ENCODE measurements around the gene ATP6V1C2.

ATP6V1C2 gene

DNA sequence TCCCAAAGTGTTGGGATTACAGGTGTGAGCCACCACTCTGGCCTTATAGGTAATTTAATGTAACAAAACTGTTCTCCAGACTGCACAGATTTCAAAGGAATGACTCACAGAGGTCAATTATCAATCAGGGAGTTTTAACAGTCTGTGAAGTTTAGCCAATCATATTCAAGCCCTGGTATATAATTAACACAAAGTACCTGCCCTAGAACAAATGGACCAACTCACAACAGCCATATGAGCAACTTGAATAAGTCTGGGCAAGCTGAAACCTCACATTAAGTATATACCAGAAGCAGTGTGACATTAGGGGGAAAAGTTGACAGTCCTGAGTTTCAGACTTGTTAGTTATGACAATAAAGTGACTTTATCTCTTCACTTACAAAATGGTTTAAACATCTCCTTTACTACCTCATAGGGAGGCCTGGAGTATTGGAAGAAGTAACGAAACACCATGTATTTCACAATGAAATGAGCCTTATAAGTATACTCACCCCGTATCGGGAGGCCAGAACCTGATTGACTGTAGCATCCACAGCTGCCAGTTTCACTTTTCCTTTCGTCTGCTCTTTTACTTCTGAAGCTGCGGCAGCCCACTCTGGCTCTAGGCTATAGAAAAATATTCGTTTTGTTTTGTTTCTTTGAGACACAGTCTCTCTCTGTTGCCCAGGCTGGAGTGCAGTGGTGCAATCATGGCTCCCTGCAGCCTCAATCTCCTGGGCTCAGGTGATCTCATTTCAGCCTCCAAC lies 69.0 kb downstream of the ATP6V1C2 start:
- H3K27ac ChIP-seq (ENCODE audit: low read length) = peak overlapping the region; percentile 22; the same call in 1 of the 2 replicates
- H3K9me3 ChIP-seq (ENCODE audit: insufficient read depth, low read length) = no peaks in the 10 kb centered on the region
- no peaks in the 10 kb centered on the region for H3K27me3 ChIP-seq (ENCODE audit: low read depth, low read length)
- TF ChIP-seq EZH2phosphoT487 (IDR thresholded peaks at IDR 0.05; ENCODE audit: low read depth) = no peak
- TF ChIP-seq, protein P1, sequence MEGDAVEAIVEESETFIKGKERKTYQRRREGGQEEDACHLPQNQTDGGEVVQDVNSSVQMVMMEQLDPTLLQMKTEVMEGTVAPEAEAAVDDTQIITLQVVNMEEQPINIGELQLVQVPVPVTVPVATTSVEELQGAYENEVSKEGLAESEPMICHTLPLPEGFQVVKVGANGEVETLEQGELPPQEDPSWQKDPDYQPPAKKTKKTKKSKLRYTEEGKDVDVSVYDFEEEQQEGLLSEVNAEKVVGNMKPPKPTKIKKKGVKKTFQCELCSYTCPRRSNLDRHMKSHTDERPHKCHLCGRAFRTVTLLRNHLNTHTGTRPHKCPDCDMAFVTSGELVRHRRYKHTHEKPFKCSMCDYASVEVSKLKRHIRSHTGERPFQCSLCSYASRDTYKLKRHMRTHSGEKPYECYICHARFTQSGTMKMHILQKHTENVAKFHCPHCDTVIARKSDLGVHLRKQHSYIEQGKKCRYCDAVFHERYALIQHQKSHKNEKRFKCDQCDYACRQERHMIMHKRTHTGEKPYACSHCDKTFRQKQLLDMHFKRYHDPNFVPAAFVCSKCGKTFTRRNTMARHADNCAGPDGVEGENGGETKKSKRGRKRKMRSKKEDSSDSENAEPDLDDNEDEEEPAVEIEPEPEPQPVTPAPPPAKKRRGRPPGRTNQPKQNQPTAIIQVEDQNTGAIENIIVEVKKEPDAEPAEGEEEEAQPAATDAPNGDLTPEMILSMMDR (IDR thresholded peaks at IDR 0.05; ENCODE audit: low read depth, low read length) = no peak
- peaks cover 78% of the 10 kb centered on the region for H3K36me3 ChIP-seq (replicated peaks; ENCODE audit: low read depth, low read length)
- H4K20me1 ChIP-seq (ENCODE audit: insufficient read depth, low read length) = peaks cover 59% of the 10 kb centered on the region
- no peak overlapping the region for H3K9ac ChIP-seq (ENCODE audit: low read length)
- H3K4me3 ChIP-seq (ENCODE audit: low read length) = no peak overlapping the region
- peaks cover 71% of the 10 kb centered on the region for H3K79me2 ChIP-seq (ENCODE audit: low read length)
- H2AFZ ChIP-seq (ENCODE audit: low read depth, low read length) = no peak overlapping the region
- peaks cover 16% of the 10 kb centered on the region; the same call in 1 of the 2 replicates for H3K4me1 ChIP-seq (ENCODE audit: low read length)
- peak overlapping the region; percentile 26 for H3K4me2 ChIP-seq (ENCODE audit: low read length)

DNA sequence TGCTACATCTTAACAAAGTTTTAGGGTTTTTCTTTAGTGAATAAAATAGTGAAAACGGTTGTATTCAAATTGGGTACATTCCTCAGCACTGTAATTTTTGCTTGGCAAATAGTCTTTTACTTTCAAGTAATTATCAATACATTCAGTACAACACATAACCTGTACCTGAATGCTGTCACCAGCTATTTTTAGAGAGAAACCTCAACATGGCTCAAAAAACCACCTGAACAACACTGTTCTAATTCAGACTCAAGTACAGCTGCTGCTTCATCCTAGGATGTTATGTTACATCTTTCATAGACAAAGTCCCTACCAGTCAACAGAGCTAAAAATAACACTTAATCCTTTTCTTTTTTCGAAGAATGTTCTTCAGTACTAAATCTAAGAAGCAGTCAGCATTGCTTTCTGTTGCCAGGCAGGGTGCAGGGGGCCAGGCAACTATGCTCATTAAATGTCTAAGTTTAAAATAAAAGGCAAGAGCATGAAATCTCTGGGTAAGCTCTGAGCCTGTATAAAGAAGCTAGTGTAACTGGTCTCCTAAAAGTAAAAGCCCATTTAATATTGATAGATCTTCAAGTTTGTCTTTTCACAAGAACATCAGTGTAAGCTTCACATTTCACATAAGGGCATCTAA lies 70.7 kb downstream of the ATP6V1C2 start:
- TF ChIP-seq, protein P1 (IDR thresholded peaks at IDR 0.05; ENCODE audit: low read depth, low read length) = no peak
- no peak for TF ChIP-seq EZH2phosphoT487 (IDR thresholded peaks at IDR 0.05; ENCODE audit: low read depth)
- Histone ChIP-seq H3K79me2 (ENCODE audit: low read length) (peaks cover 79% of the 10 kb centered on the region), H3K27ac (ENCODE audit: low read length) (no peak overlapping the region), H4K20me1 (ENCODE audit: insufficient read depth, low read length) (peaks cover 61% of the 10 kb centered on the region), H3K4me1 (ENCODE audit: low read length) (peaks cover 16% of the 10 kb centered on the region; the same call in 1 of the 2 replicates), H3K4me2 (ENCODE audit: low read length) (no peak overlapping the region), H2AFZ (ENCODE audit: low read depth, low read length) (no peak overlapping the region), H3K27me3 (ENCODE audit: low read depth, low read length) (no peaks in the 10 kb centered on the region), H3K36me3 (replicated peaks; ENCODE audit: low read depth, low read length) (peaks cover 75% of the 10 kb centered on the region), H3K9ac (ENCODE audit: low read length) (no peak overlapping the region), H3K4me3 (ENCODE audit: low read length) (no peak overlapping the region), H3K9me3 (ENCODE audit: insufficient read depth, low read length) (no peaks in the 10 kb centered on the region)

DNA sequence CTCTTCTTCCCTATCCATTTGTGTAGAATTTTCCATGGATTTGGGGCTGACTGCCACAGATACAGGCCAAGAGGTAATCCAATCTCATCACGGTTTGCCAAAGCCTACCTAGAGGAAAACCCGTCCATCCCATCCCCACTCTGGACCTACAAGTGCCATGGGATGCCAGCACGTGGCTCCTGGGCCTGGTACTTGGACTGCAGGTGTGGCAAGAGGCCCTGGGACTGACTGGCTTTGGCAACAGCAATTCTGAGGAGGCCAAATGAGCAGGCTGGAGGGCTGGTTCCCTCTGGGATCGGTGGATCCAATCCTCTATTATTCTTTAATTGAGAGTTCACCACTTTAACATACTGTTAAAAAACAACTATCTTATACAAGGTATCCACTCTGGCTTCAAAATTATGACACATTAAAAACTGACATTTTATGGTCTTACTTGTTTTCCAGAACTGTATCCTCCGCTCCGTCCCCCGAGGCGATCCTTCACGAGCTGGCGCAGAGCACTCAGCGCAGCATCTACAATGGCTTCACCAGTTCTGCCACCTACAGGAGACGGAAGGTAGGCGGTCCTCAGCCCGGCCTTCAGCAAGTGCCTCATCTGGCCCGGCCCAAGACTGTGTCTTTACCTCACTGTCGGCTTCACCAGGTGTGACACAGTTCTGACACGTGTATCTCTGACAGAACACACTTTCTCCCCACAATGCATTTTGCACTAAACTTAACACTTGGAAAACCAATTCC lies 71.4 kb downstream of the ATP6V1C2 start:
- Histone ChIP-seq H3K36me3 (replicated peaks; ENCODE audit: low read depth, low read length) (peaks cover 77% of the 10 kb centered on the region), H3K4me3 (ENCODE audit: low read length) (no peak overlapping the region), H3K27me3 (ENCODE audit: low read depth, low read length) (no peaks in the 10 kb centered on the region), H3K9ac (ENCODE audit: low read length) (no peak overlapping the region), H3K9me3 (ENCODE audit: insufficient read depth, low read length) (no peaks in the 10 kb centered on the region), H3K27ac (ENCODE audit: low read length) (no peak overlapping the region), H2AFZ (ENCODE audit: low read depth, low read length) (no peak overlapping the region), H3K4me1 (ENCODE audit: low read length) (peaks cover 16% of the 10 kb centered on the region; the same call in 1 of the 2 replicates), H3K4me2 (ENCODE audit: low read length) (no peak overlapping the region), H4K20me1 (ENCODE audit: insufficient read depth, low read length) (peaks cover 65% of the 10 kb centered on the region), H3K79me2 (ENCODE audit: low read length) (peaks cover 79% of the 10 kb centered on the region)
- TF ChIP-seq, protein P1 (IDR thresholded peaks at IDR 0.05; ENCODE audit: low read depth, low read length) = peak; percentile 9; the same call in 1 of the 2 replicates
- TF ChIP-seq EZH2phosphoT487 (IDR thresholded peaks at IDR 0.05; ENCODE audit: low read depth) = no peak

DNA sequence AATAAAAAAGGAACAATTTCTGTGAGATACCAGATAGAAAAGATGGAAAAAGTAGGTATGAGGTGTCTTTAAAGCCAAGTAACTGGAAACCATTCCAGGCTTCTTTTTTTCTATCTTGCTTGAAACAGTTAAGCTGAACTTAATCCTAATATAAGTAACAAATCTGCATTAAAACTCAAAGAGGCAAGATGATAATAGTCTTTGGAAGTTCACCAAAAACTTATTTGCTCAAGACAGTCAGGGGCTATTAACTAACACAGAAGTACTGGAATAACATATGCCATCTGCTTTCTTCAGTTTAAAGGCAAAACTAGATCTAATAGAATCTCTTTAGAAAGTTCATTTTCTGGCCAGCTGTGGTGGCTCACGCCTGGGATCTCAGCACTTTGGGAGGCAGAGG lies 72.4 kb downstream of the ATP6V1C2 start:
- no peak overlapping the region for H2AFZ ChIP-seq (ENCODE audit: low read depth, low read length)
- no peaks in the 10 kb centered on the region for H3K27me3 ChIP-seq (ENCODE audit: low read depth, low read length)
- TF ChIP-seq, protein P1 (IDR thresholded peaks at IDR 0.05; ENCODE audit: low read depth, low read length) = no peak
- no peak for TF ChIP-seq EZH2phosphoT487 (IDR thresholded peaks at IDR 0.05; ENCODE audit: low read depth)
- no peak overlapping the region for H3K4me3 ChIP-seq (ENCODE audit: low read length)
- H3K36me3 ChIP-seq (replicated peaks; ENCODE audit: low read depth, low read length) = peaks cover 76% of the 10 kb centered on the region
- H3K4me2 ChIP-seq (ENCODE audit: low read length) = no peak overlapping the region
- peaks cover 16% of the 10 kb centered on the region; the same call in 1 of the 2 replicates for H3K4me1 ChIP-seq (ENCODE audit: low read length)
- H3K9ac ChIP-seq (ENCODE audit: low read length) = no peak overlapping the region
- no peaks in the 10 kb centered on the region for H3K9me3 ChIP-seq (ENCODE audit: insufficient read depth, low read length)
- H3K27ac ChIP-seq (ENCODE audit: low read length) = no peak overlapping the region
- peaks cover 85% of the 10 kb centered on the region for H3K79me2 ChIP-seq (ENCODE audit: low read length)
- H4K20me1 ChIP-seq (ENCODE audit: insufficient read depth, low read length) = peaks cover 75% of the 10 kb centered on the region

Measured in OCI-LY3 (cell line).